ENCODE results near the gene RAB9A. TPM values are rescaled to one million over a fixed set of nuclear protein-coding genes. Genes with fewer than 3 reads are reported as not detected.
A peak's percentile ranks its signal among the peaks of the same experiment; 100 is the strongest.

The RAB9A gene
- total RNA-seq, 4 donors from 2014 or later: 20.2 to 31.8 (median 29.8) TPM

DNA sequence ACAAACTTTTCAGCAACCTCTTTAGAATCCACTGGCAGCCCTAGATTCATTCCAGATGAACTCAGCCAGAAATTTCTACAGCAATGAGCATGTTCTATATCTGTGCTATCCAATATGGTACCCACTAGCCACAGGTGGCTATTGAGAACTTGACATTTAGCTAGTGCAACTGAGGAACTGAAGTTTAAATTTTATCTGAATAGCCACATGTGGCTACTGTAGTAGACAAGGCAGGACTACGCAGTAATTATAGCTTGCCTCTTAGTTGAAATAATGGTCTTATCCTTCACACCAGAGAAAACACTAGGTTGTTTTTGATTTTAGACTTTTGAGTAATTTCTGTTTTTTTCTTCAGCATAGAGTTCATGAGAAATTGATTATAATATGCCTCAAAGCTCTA lies 38.6 kb upstream of the RAB9A start:
- TF ChIP-seq, protein P1, sequence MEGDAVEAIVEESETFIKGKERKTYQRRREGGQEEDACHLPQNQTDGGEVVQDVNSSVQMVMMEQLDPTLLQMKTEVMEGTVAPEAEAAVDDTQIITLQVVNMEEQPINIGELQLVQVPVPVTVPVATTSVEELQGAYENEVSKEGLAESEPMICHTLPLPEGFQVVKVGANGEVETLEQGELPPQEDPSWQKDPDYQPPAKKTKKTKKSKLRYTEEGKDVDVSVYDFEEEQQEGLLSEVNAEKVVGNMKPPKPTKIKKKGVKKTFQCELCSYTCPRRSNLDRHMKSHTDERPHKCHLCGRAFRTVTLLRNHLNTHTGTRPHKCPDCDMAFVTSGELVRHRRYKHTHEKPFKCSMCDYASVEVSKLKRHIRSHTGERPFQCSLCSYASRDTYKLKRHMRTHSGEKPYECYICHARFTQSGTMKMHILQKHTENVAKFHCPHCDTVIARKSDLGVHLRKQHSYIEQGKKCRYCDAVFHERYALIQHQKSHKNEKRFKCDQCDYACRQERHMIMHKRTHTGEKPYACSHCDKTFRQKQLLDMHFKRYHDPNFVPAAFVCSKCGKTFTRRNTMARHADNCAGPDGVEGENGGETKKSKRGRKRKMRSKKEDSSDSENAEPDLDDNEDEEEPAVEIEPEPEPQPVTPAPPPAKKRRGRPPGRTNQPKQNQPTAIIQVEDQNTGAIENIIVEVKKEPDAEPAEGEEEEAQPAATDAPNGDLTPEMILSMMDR (IDR thresholded peaks at IDR 0.05): no peak

DNA sequence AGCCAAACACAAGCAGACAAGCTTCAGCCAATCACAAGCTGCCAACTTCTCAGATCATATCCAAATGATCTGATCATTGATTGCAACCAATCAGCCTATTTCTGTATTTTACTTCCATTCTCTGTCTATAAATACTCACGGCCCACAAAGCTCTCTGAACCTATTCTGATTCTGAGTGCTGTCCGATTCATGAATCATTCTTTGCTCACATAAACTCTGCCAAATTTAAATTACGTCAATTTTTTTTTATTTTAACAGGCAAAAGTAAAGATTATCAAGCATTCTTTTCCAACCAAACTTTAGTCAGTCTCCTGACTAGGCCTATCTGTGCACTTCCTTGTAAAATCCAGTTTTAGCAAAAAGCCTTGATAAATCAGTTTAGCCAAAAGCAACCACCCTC lies 37.8 kb upstream of the RAB9A start:
- DNase-seq (ENCODE audit: low spot score) (no peak), ATAC-seq (ENCODE audit: low FRiP score) (no peak)
- TF ChIP-seq, protein P1 (IDR thresholded peaks at IDR 0.05): no peak

More for the DNA sequence above, 38.6 kb upstream of the RAB9A start:
- ATAC-seq (ENCODE audit: low FRiP score) (no peak), DNase-seq (ENCODE audit: low spot score) (no peak)

DNA sequence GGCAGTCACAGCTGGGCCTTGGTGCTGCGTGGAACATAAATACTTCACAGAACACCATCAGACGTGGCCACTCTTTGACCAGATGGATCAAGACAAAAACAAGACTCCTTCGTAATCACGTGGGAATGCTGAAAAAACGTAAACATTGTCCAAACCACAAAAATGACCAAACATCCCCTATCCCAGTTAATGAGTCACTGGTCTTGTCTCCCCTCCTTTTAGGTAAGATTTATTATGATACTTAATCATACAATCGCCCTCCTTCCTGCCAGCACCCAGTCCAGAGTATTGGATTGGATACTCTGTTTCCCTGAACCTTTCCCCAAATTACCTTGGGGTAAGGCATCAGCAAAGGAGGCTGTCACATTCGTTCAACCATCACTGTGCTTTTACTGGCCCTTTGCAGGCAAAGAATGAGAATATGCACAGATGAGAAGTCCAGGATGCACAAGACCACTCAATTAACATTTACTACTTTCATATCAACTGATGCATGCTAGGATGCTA lies 36.6 kb upstream of the RAB9A start:
- DNase-seq (ENCODE audit: low spot score) (no peak), ATAC-seq (ENCODE audit: low FRiP score) (no peak)
- TF ChIP-seq, protein P1 (IDR thresholded peaks at IDR 0.05): no peak

DNA sequence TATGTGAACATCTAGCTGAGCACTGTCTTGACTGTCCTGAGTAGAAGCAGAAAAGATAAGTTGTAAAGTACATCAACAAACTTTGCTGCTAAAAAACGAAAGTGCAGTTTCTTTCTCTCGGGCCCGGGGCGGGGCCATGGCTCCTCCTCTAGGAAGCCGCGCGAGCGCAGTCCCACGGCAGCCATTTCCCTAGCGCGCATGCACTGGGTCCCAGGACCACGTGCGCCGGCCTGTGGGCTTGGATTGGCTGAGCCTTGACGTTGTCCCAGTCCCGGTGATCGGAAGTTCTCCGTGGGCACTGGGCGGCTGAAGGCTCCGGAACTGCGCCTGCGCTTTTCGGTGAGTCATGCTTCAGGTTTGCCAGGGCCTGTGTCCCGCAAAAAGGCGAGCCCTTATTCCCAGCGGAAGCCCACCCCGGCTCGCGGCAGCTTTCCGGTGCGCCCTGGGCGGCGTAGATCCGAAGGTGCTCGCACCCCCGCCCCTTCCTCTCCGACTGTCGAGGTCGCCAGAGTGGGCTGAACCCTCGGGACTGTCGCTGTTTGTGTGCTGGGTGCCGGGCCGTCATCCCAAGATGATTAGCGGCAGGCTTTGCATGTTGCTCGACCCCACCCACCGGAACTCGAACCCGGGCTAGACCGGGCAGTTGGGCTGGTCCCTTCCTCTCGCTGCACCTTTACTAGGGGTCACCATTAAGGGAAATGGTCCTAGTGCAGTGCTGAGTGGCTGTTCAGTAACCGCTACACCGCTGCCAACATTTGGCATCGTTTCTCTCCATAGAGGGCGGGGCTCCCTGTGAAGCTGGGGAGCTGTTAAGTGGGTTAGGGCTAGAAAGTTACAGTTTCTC lies 35.9 kb upstream of the RAB9A start, which contains the start of gene TCEANC:
Gene TCEANC (plus strand): TSS at position 292 of the 844 bp plus-strand sequence. CDS start 9,368 bp downstream, outside the sequence.
- peak; percentile 97 for ATAC-seq (ENCODE audit: low FRiP score)
- TF ChIP-seq, protein P1 (IDR thresholded peaks at IDR 0.05): no peak

DNA sequence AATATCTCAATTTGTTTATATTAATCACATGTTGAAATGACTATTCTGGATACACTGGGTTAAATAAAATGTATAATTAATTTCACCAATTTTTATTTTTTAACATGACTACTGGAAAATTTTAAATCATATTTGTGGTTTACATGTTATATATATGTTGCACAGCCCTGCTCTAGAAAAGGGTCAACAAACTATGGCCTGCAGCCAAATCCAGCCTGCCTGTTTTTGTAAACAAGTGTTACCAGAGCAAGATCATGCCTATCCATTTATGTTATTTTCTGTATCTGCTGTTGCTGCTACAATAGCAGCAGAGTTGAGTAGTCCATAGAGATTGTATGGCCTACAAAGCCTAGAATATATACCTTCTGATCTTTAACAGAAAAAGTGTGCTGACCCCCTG lies 34.8 kb upstream of the RAB9A start:
- ATAC-seq (ENCODE audit: low FRiP score) (no peak), DNase-seq (ENCODE audit: low spot score) (no peak)
- TF ChIP-seq, protein P1 (IDR thresholded peaks at IDR 0.05): no peak

More for the DNA sequence above, 35.9 kb upstream of the RAB9A start, which contains the start of gene TCEANC:
- peak; percentile 87 for DNase-seq (ENCODE audit: low spot score)

DNA sequence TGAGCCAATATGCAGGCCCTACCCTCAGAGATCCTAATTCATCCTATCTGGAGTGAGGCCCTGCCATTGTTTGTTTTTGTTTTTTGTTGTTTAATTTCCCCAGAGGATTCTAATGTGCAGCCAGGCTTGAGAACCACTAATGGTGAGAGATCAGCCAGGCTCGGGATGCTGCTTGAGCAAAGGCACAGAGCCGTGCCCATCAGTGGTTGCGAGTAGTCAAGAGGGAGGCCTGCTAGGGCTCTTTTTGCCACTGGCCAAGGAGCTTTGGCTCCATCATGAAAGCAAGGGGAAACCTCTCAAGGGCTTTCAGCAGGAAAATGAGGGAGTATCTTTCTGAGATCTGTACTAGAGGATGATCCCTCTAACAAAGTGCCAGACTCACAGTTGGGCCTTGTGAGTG lies 33.3 kb upstream of the RAB9A start:
- DNase-seq (ENCODE audit: low spot score): no peak
- ATAC-seq (ENCODE audit: low FRiP score): no peak
- TF ChIP-seq, protein P1 (IDR thresholded peaks at IDR 0.05): no peak
